DND-41 (cell line): Measurements from ENCODE around the gene MACO1.

Source experiments
- ATAC-seq: fragments of 200-7000 bp; cut with Tn5 transposase; 3 replicates; pipeline ENCODE4 v1.9.1; 2021; ENCODE audit warnings: low read depth; ENCODE audit not compliant: insufficient read depth
- DNase-seq: peaks from one replicate; pipeline ENCODE4 v3.0.0-alpha.2; 2020
- H2AFZ ChIP-seq: 2 replicates; pipeline ENCODE4 v1.6.0; 2012; ENCODE audit warnings: low read depth, low read length
- H3K27ac ChIP-seq: 2 replicates; pipeline ENCODE4 v1.5.1; 2012; ENCODE audit warnings: low read length, inconsistent platforms
- H3K27me3 ChIP-seq: fragments of 200-600 bp; sonication (generic); 2 replicates; pipeline ENCODE4 v1.6.0; 2012; ENCODE audit warnings: low read length, mild to moderate bottlenecking, inconsistent platforms; ENCODE audit not compliant: insufficient read depth, poor library complexity
- H3K36me3 ChIP-seq: 2 replicates; pipeline ENCODE4 v1.5.1; 2012; ENCODE audit warnings: low read length, inconsistent platforms; ENCODE audit not compliant: insufficient read depth
- H3K4me1 ChIP-seq: 2 replicates; pipeline ENCODE4 v1.5.1; 2012; ENCODE audit warnings: mild to moderate bottlenecking, low read length; ENCODE audit not compliant: insufficient read depth
- H3K4me2 ChIP-seq: 2 replicates; pipeline ENCODE4 v1.6.0; 2012; ENCODE audit warnings: mild to moderate bottlenecking, moderate library complexity, low read length, inconsistent platforms; ENCODE audit not compliant: insufficient read depth
- H3K4me3 ChIP-seq, 2 experiments: fragments of 200-600 bp in 1 of 2; shearing (Covaris generic) in 1 of 2; 2 replicates each; pipeline ENCODE4 v1.5.1; 2012 to 2016; ENCODE audit warnings: inconsistent platforms in 2 of 2, low read length in 2 of 2, mild to moderate bottlenecking in 2 of 2, low read depth in 1 of 2, moderate library complexity in 1 of 2
- H3K79me2 ChIP-seq: 2 replicates; pipeline ENCODE4 v1.6.0; 2012; ENCODE audit warnings: low read length, inconsistent platforms; ENCODE audit not compliant: insufficient read depth
- H3K9ac ChIP-seq: 2 replicates; pipeline ENCODE4 v1.6.0; 2012; ENCODE audit warnings: low read depth, mild to moderate bottlenecking, inconsistent platforms, low read length, moderate library complexity
- H3K9me3 ChIP-seq: 2 replicates; pipeline ENCODE4 v1.5.1; 2012; ENCODE audit warnings: low read length, moderate library complexity, mild to moderate bottlenecking, inconsistent platforms; ENCODE audit not compliant: insufficient read depth, severe bottlenecking
- H4K20me1 ChIP-seq: 2 replicates; pipeline ENCODE4 v1.6.0; 2012; ENCODE audit warnings: low read length; ENCODE audit not compliant: insufficient read depth
- CTCF ChIP-seq: IDR thresholded peaks from 2 replicates; pipeline ENCODE4 v1.5.1; 2012; ENCODE audit warnings: borderline replicate concordance, low read length, moderate library complexity, mild to moderate bottlenecking; ENCODE audit not compliant: poor library complexity, severe bottlenecking; ENCODE audit errors: extremely low read depth
- EZH2 ChIP-seq: IDR thresholded peaks from 3 replicates; pipeline ENCODE4 v1.6.1; 2012; ENCODE audit warnings: borderline replicate concordance, low read depth, mild to moderate bottlenecking, moderate library complexity, low read length, inconsistent platforms; ENCODE audit not compliant: severe bottlenecking

Gene MACO1

GRCh38 chr1:25484096-25484495 is 53.4 kb downstream of the MACO1 start:
- Histone ChIP-seq H3K27me3 (no peaks in the 10 kb centered on the region), H3K36me3 (peaks cover 86% of the 10 kb centered on the region), H3K9me3 (no peaks in the 10 kb centered on the region), H3K4me2 (no peak overlapping the region), H3K4me1 (no peaks in the 10 kb centered on the region), H3K9ac (no peak overlapping the region), H3K27ac (no peak overlapping the region), H3K79me2 (peaks cover 29% of the 10 kb centered on the region), H2AFZ (no peak overlapping the region), H3K4me3 (no peak overlapping the region), H4K20me1 (peaks cover 24% of the 10 kb centered on the region; the same call in 1 of the 2 replicates)
- DNase-seq (no peak), ATAC-seq (no peak)
- TF ChIP-seq EZH2 (no peak), CTCF (no peak)

- DNase-seq (no peak), ATAC-seq (no peak)
- no peaks in the 10 kb centered on the region for H3K4me1 ChIP-seq
- no peak overlapping the region for H3K4me2 ChIP-seq
- H3K79me2 ChIP-seq = peaks cover 25% of the 10 kb centered on the region
- no peak overlapping the region for H3K9ac ChIP-seq
- no peak overlapping the region for H2AFZ ChIP-seq
- H4K20me1 ChIP-seq = peaks cover 22% of the 10 kb centered on the region; the same call in 1 of the 2 replicates
- H3K36me3 ChIP-seq = peaks cover 86% of the 10 kb centered on the region
- no peak overlapping the region for H3K4me3 ChIP-seq
- TF ChIP-seq CTCF (no peak), EZH2 (no peak)
- H3K27me3 ChIP-seq = no peaks in the 10 kb centered on the region
- no peaks in the 10 kb centered on the region for H3K9me3 ChIP-seq
- H3K27ac ChIP-seq = no peak overlapping the region
Observed at GRCh38 chr1:25484533-25484932, 53.8 kb downstream of the MACO1 start.

GRCh38 chr1:25485536-25486411 is 55.1 kb downstream of the MACO1 start:
- DNase-seq = no peak
- Histone ChIP-seq H3K4me2 (no peak overlapping the region), H3K79me2 (peaks cover 18% of the 10 kb centered on the region)

More at GRCh38 chr1:25485536-25486411, 55.1 kb downstream of the MACO1 start:
- Histone ChIP-seq H4K20me1 (peaks cover 20% of the 10 kb centered on the region; the same call in 1 of the 2 replicates), H3K27me3 (no peaks in the 10 kb centered on the region), H3K4me1 (no peaks in the 10 kb centered on the region), H3K4me3 (no peak overlapping the region), H3K27ac (no peak overlapping the region), H3K9ac (no peak overlapping the region), H3K36me3 (peaks cover 93% of the 10 kb centered on the region), H2AFZ (no peak overlapping the region), H3K9me3 (no peaks in the 10 kb centered on the region)
- no peak for TF ChIP-seq CTCF
- ATAC-seq = no peak
